Neural progenitor cell (in vitro differentiated cells): ENCODE measurements around the gene FLRT2. TPM values are rescaled to one million over a fixed set of nuclear protein-coding genes. Genes with fewer than 3 reads are reported as not detected.

Experiments
- DNase-seq: peaks from one replicate; pipeline ENCODE4 v3.0.0-alpha.2; 2016; ENCODE audit warnings: low spot score
- H2AFZ ChIP-seq: fragments of 200-600 bp; sonication (generic); replicated peaks from 2 replicates; pipeline ENCODE4 v1.6.1; 2016; ENCODE audit warnings: antibody characterized with exemption
- H3F3A ChIP-seq: fragments of 200-600 bp; sonication (generic); 2 replicates; pipeline ENCODE4 v1.6.1; 2016; ENCODE audit warnings: antibody characterized with exemption, low read depth
- H3K27ac ChIP-seq: fragments of 200-600 bp; sonication (generic); 2 replicates; pipeline ENCODE4 v1.5.1; 2016; ENCODE audit warnings: mild to moderate bottlenecking
- H3K27me3 ChIP-seq: fragments of 200-600 bp; sonication (generic); 2 replicates; pipeline ENCODE4 v1.6.1; 2016; ENCODE audit warnings: mild to moderate bottlenecking, moderate library complexity
- H3K36me3 ChIP-seq: fragments of 200-600 bp; sonication (generic); 2 replicates; pipeline ENCODE4 v1.5.1; 2016
- H3K4me1 ChIP-seq: fragments of 200-600 bp; sonication (generic); 2 replicates; pipeline ENCODE4 v1.6.1; 2016; ENCODE audit warnings: mixed run types
- H3K4me2 ChIP-seq: fragments of 200-600 bp; sonication (generic); 2 replicates; pipeline ENCODE4 v1.6.1; 2016
- H3K4me3 ChIP-seq: fragments of 200-600 bp; sonication (generic); 2 replicates; pipeline ENCODE4 v1.5.1; 2016
- H3K79me2 ChIP-seq: fragments of 200-600 bp; sonication (generic); 2 replicates; pipeline ENCODE4 v1.6.1; 2016; ENCODE audit warnings: low read depth
- H3K9ac ChIP-seq: fragments of 200-600 bp; sonication (generic); 2 replicates; pipeline ENCODE4 v1.6.1; 2016
- H3K9me3 ChIP-seq: fragments of 200-600 bp; sonication (generic); 2 replicates; pipeline ENCODE4 v1.5.1; 2016; ENCODE audit warnings: low read depth
- H4K20me1 ChIP-seq: fragments of 200-600 bp; sonication (generic); 2 replicates; pipeline ENCODE4 v1.6.1; 2016; ENCODE audit warnings: low read depth
- H3K27ac Mint-ChIP-seq: 3 replicates; pipeline ENCODE4 v1.8.0; 2021; ENCODE audit warnings: mixed read lengths
- H3K27me3 Mint-ChIP-seq: 2 replicates; pipeline ENCODE4 v1.8.0; 2022; ENCODE audit warnings: low read depth, mild to moderate bottlenecking, inconsistent platforms, moderate library complexity, mixed read lengths; ENCODE audit not compliant: insufficient read depth
- H3K36me3 Mint-ChIP-seq: 3 replicates; pipeline ENCODE4 v1.8.0; 2021; ENCODE audit warnings: mixed read lengths
- H3K4me1 Mint-ChIP-seq: 3 replicates; pipeline ENCODE4 v1.8.0; 2021; ENCODE audit warnings: mixed read lengths
- H3K4me3 Mint-ChIP-seq: 3 replicates; pipeline ENCODE4 v1.8.0; 2021; ENCODE audit warnings: mild to moderate bottlenecking, moderate library complexity, mixed read lengths
- H3K9me3 Mint-ChIP-seq: 3 replicates; pipeline ENCODE4 v1.8.0; 2020; ENCODE audit warnings: mixed read lengths
- EZH2 ChIP-seq: fragments of 200-600 bp; sonication (generic); IDR thresholded peaks from 2 replicates; pipeline ENCODE4 v1.6.1; 2017; ENCODE audit warnings: antibody characterized with exemption, mild to moderate bottlenecking, moderate library complexity
- EZH2phosphoT487 ChIP-seq: fragments of 200-600 bp; sonication (generic); IDR thresholded peaks from 2 replicates; pipeline ENCODE4 v1.6.1; 2017; ENCODE audit warnings: antibody characterized with exemption
- total RNA-seq: library from RNA; depleted of rRNA; stranded (reverse); fragments of >200 nt; gene quantifications from 2 replicates; pipeline ENCODE4 v1.2.3, GENCODE V29; 2015; ENCODE audit warnings: low replicate concordance
- TF ChIP-seq, protein P1 (sequence below): fragments of 200-600 bp; sonication (generic); IDR thresholded peaks from 2 replicates; pipeline ENCODE4 v1.5.1; 2017; ENCODE audit warnings: antibody characterized with exemption, mild to moderate bottlenecking

FLRT2 gene
- total RNA-seq, 1 donor from 2014 or later = 8.5 TPM

DNA sequence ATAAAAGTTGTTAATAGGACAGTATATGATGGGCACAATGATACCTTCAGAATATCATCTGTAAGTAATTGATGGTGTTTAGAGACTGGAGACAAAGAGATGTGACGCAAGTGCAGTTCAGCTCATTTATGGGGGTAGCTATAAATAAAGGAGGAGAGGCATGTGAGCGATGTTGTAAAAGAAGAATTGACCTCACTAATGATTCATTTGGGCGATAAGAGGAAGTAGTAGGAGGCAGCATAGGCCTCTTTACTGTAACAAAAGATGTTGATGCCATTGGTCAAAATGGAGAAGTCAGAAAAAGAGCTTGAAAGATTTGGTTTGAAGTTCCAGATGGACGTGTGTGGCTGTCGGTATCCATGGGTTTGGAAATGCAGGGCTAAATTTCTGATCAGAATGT is 70.0 kb downstream of the FLRT2 start:
- Histone ChIP-seq H3K4me3 (no peak overlapping the region), H3K27ac (no peak overlapping the region), H4K20me1 (no peaks in the 10 kb centered on the region), H3F3A (no peaks in the 10 kb centered on the region), H3K4me1 (peaks cover 16% of the 10 kb centered on the region), H3K27me3 (no peaks in the 10 kb centered on the region), H3K9ac (no peak overlapping the region), H3K79me2 (no peaks in the 10 kb centered on the region), H2AFZ (no peak overlapping the region), H3K36me3 (no peaks in the 10 kb centered on the region), H3K4me2 (no peak overlapping the region), H3K9me3 (no peaks in the 10 kb centered on the region)
- Mint-ChIP-seq H3K27me3 (no peaks in the 10 kb centered on the region), H3K4me1 (peaks cover 23% of the 10 kb centered on the region), H3K9me3 (peaks cover 5% of the 10 kb centered on the region), H3K36me3 (peaks cover 10% of the 10 kb centered on the region), H3K27ac (no peak overlapping the region), H3K4me3 (no peak overlapping the region)
- no peak for DNase-seq
- TF ChIP-seq EZH2phosphoT487 = no peak
- TF ChIP-seq, protein P1, sequence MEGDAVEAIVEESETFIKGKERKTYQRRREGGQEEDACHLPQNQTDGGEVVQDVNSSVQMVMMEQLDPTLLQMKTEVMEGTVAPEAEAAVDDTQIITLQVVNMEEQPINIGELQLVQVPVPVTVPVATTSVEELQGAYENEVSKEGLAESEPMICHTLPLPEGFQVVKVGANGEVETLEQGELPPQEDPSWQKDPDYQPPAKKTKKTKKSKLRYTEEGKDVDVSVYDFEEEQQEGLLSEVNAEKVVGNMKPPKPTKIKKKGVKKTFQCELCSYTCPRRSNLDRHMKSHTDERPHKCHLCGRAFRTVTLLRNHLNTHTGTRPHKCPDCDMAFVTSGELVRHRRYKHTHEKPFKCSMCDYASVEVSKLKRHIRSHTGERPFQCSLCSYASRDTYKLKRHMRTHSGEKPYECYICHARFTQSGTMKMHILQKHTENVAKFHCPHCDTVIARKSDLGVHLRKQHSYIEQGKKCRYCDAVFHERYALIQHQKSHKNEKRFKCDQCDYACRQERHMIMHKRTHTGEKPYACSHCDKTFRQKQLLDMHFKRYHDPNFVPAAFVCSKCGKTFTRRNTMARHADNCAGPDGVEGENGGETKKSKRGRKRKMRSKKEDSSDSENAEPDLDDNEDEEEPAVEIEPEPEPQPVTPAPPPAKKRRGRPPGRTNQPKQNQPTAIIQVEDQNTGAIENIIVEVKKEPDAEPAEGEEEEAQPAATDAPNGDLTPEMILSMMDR = no peak
- TF ChIP-seq EZH2 = no peak

DNA sequence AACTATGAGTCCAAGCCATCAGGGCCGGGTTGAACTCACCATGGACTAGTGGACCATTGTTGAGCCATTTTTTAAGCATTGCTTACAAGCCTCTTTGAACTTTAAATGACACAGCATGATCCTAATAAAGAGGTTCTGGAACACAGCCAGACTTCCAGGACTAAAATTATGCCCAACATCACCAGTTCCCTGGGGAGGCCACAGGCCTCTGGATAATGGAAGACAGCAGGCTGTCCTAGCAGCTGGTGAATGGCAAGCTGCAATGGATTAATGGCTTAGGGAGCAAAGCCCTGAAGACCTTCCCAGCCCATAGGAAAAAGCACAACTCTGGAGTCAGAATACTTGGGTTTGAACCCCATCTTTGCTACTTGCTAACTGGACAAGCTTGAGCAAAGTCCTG is 71.3 kb downstream of the FLRT2 start:
- Mint-ChIP-seq H3K36me3 (peaks cover 10% of the 10 kb centered on the region), H3K4me1 (peaks cover 23% of the 10 kb centered on the region), H3K27ac (no peak overlapping the region)

DNA sequence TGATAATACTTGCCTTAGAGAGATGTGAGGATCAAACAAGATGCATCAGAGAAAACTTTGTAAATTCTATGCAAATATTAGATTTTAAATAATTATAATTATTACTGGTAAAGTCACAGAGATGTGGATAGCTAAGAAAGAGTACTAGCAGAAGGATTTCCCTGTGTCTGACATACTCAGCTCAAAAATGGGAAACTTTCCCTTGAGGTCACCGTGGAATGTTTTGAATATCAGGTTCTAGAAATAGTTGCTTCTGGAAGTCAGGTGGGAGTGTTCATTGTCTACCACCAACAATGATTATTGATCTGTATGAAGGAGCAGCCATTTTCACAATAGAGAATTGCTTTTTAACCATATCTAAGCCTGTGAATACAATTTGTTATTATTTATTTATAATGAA is 71.7 kb downstream of the FLRT2 start:
- Mint-ChIP-seq H3K27me3 (no peaks in the 10 kb centered on the region), H3K27ac (no peak overlapping the region), H3K36me3 (peaks cover 10% of the 10 kb centered on the region), H3K4me1 (peaks cover 23% of the 10 kb centered on the region), H3K4me3 (no peak overlapping the region), H3K9me3 (peaks cover under 1% of the 10 kb centered on the region)
- no peak for DNase-seq
- Histone ChIP-seq H3K27ac (no peak overlapping the region), H3K9me3 (no peaks in the 10 kb centered on the region), H3K4me1 (peaks cover 16% of the 10 kb centered on the region), H3K36me3 (no peaks in the 10 kb centered on the region), H3K27me3 (no peaks in the 10 kb centered on the region), H3K4me2 (no peak overlapping the region), H4K20me1 (no peaks in the 10 kb centered on the region), H3K9ac (no peak overlapping the region), H3K79me2 (no peaks in the 10 kb centered on the region), H3K4me3 (no peak overlapping the region), H3F3A (no peaks in the 10 kb centered on the region), H2AFZ (no peak overlapping the region)
- TF ChIP-seq EZH2 (no peak), EZH2phosphoT487 (no peak)
- TF ChIP-seq, protein P1 = no peak

More for the DNA sequence above, 71.3 kb downstream of the FLRT2 start:
- Histone ChIP-seq H3K4me3 (no peak overlapping the region), H3F3A (no peaks in the 10 kb centered on the region), H3K4me1 (peaks cover 16% of the 10 kb centered on the region), H3K27me3 (no peaks in the 10 kb centered on the region), H3K27ac (no peak overlapping the region), H3K36me3 (no peaks in the 10 kb centered on the region), H3K79me2 (no peaks in the 10 kb centered on the region), H3K9ac (no peak overlapping the region), H3K9me3 (no peaks in the 10 kb centered on the region), H3K4me2 (no peak overlapping the region), H2AFZ (no peak overlapping the region), H4K20me1 (no peaks in the 10 kb centered on the region)
- no peak for DNase-seq
- peaks cover 3% of the 10 kb centered on the region for H3K9me3 Mint-ChIP-seq
- no peaks in the 10 kb centered on the region for H3K27me3 Mint-ChIP-seq
- TF ChIP-seq, protein P1 = no peak
- TF ChIP-seq EZH2 (no peak), EZH2phosphoT487 (no peak)
- no peak overlapping the region for H3K4me3 Mint-ChIP-seq
